Dendritic cell treated with granulocyte-macrophage colony-stimulating factor and Interleukin-4, amounts not matched to agents 40 ng/mL and 50 ng/mL, for 4 days (primary cell): Measurements from ENCODE around the gene KDELR1.
A peak's percentile ranks its signal among the peaks of the same experiment; 100 is the strongest.

Experiments used
- H3K27ac Mint-ChIP-seq: one replicate; pipeline ENCODE4 v1.8.0; 2022; ENCODE audit warnings: mild to moderate bottlenecking, mixed read lengths
- H3K27me3 Mint-ChIP-seq: one replicate; pipeline ENCODE4 v1.8.0; 2022; ENCODE audit warnings: mild to moderate bottlenecking, mixed read lengths
- H3K36me3 Mint-ChIP-seq: one replicate; pipeline ENCODE4 v1.8.0; 2022; ENCODE audit warnings: low read depth, mixed read lengths
- H3K4me1 Mint-ChIP-seq: one replicate; pipeline ENCODE4 v1.8.0; 2022; ENCODE audit warnings: low read depth, mixed read lengths
- H3K4me3 Mint-ChIP-seq: one replicate; pipeline ENCODE4 v1.8.0; 2022; ENCODE audit warnings: mild to moderate bottlenecking, moderate library complexity, mixed read lengths
- H3K9me3 Mint-ChIP-seq: one replicate; pipeline ENCODE4 v1.8.0; 2022; ENCODE audit warnings: mixed read lengths
- intact Hi-C: fragments of 100-400 bp; cut with micrococcal nuclease; formaldehyde crosslinking; loops from one replicate; pipeline ENCODE4 v1.15.0; 2022

Gene KDELR1

DNA sequence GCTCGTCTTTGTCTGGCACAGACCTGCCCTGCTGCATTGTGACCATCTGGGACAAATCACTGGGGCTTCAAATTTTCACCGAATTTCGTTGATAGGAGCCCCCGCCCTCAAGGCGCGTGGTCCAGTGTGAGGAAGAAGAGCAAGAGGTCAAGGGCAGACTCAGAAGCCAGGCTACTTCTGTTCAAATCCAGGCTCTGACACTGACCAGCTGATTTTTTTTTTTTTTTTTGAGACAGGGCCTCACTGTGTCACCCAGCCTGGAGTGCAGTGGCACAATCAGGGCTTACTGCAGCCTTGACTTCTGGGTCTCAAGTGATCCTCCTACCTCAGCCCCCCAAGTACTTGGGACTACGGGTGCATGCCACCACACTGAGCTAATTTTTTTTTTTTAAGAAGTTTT is 20.0 kb downstream of the KDELR1 start:
- H3K27me3 Mint-ChIP-seq: peaks cover 10% of the 10 kb centered on the region
- no peaks in the 10 kb centered on the region for H3K9me3 Mint-ChIP-seq
- no peak overlapping the region for H3K27ac Mint-ChIP-seq
- intact Hi-C loops: no loop called here
- H3K4me1 Mint-ChIP-seq: no peaks in the 10 kb centered on the region
- no peaks in the 10 kb centered on the region for H3K36me3 Mint-ChIP-seq
- H3K4me3 Mint-ChIP-seq: no peak overlapping the region

DNA sequence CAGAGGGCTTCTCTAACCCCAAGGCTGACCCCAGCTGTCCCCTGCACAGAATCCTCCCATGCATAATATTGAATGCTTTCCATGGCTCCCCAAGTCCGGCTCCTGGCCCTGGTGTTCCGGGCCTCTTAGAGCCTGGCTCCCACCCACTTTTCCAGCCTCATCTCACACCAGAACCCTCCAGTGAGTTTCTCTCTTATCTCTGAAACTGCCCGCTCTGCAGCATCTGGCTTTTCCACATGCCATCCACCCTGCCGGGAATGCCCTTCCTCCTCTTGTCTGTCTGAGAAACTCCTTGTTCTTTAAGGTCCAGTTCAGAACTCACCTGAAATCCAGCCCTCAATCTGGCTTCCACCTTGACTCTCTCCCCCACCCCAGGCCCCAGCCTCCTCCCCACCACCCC is 20.4 kb downstream of the KDELR1 start:
- Mint-ChIP-seq H3K27me3 (peaks cover 10% of the 10 kb centered on the region), H3K36me3 (no peaks in the 10 kb centered on the region), H3K4me1 (no peaks in the 10 kb centered on the region), H3K4me3 (no peak overlapping the region), H3K9me3 (no peaks in the 10 kb centered on the region), H3K27ac (no peak overlapping the region)
- intact Hi-C loops: no loop called here

DNA sequence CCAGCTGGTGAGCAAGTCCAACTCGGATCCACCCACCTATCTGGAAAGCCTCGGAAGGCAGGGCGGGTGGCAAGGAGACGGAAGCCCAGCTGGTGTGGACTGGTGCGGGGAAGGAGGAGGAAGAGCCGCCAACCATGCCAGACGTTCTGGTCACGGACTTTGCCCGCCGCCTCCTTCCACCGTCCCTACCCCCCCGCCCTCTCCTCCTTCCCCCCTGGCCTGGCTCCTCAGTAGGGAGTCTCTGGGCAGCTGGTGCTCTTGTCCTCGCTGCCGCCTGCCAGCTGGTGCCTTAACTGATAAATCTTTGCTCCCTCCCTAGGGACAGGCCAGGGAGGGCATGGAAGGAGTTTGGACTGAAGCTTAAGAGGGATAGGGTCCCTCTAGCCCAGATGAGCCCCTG is 22.4 kb downstream of the KDELR1 start:
- no peak overlapping the region for H3K27ac Mint-ChIP-seq
- no peaks in the 10 kb centered on the region for H3K36me3 Mint-ChIP-seq
- peaks cover 10% of the 10 kb centered on the region for H3K27me3 Mint-ChIP-seq
- H3K9me3 Mint-ChIP-seq: no peaks in the 10 kb centered on the region
- H3K4me1 Mint-ChIP-seq: peaks cover 12% of the 10 kb centered on the region
- intact Hi-C loops: no loop called here
- H3K4me3 Mint-ChIP-seq: no peak overlapping the region

DNA sequence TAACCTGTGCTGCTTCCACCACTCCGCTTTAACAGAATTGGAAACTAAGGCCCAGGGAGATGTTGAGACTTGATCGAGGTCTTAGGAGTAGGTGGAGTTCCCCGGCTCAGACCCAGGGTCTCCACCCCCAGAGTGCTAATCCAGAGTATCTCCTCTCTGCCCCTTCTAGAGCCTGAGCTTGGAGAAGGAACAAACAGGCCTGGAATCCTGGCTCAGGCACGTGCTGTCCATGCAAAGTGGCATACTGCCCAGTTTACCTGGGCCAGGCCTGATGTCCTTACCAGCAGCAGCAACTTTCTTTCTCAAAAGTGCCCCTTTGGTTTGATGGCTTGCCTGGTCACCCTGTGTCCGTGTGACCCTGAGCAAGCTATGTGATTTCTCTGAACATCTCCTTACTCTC is 23.5 kb downstream of the KDELR1 start:
- H3K27ac Mint-ChIP-seq: no peak overlapping the region
- intact Hi-C loops: no loop called here

DNA sequence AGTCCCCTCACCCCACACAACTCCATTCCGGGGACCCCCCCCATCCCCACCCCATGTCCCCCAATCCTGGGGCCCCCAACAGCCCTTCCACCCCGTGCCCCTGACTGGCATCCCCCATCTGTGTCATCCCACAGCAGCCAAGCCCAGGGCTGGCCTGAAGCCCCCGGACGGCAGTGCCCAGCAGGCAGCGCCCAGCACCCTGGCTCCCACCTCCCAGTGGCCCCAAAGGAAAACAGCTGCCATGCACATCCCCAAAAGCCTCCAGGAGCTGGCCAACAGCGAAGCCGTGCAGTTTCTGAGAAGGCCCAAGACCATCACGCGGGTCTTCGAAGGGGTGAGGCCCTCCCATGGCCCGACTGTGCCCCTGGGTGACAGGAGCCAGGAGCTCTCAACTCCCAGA is 25.7 kb downstream of the KDELR1 start:
- H3K4me1 Mint-ChIP-seq: peaks cover 18% of the 10 kb centered on the region
- no peaks in the 10 kb centered on the region for H3K27me3 Mint-ChIP-seq
- intact Hi-C loops: loop anchor here (2.0 kb wide), 1 partner anchor 25 kb away; the partner anchor contains the start of gene KDELR1
- no peaks in the 10 kb centered on the region for H3K36me3 Mint-ChIP-seq
- H3K27ac Mint-ChIP-seq: peak overlapping the region; percentile 95
- no peaks in the 10 kb centered on the region for H3K9me3 Mint-ChIP-seq
- peak overlapping the region; percentile 46 for H3K4me3 Mint-ChIP-seq

More for the DNA sequence above, 23.5 kb downstream of the KDELR1 start:
- no peak overlapping the region for H3K4me3 Mint-ChIP-seq
- H3K4me1 Mint-ChIP-seq: peaks cover 18% of the 10 kb centered on the region
- H3K9me3 Mint-ChIP-seq: no peaks in the 10 kb centered on the region
- H3K27me3 Mint-ChIP-seq: peaks cover 1% of the 10 kb centered on the region
- H3K36me3 Mint-ChIP-seq: no peaks in the 10 kb centered on the region

DNA sequence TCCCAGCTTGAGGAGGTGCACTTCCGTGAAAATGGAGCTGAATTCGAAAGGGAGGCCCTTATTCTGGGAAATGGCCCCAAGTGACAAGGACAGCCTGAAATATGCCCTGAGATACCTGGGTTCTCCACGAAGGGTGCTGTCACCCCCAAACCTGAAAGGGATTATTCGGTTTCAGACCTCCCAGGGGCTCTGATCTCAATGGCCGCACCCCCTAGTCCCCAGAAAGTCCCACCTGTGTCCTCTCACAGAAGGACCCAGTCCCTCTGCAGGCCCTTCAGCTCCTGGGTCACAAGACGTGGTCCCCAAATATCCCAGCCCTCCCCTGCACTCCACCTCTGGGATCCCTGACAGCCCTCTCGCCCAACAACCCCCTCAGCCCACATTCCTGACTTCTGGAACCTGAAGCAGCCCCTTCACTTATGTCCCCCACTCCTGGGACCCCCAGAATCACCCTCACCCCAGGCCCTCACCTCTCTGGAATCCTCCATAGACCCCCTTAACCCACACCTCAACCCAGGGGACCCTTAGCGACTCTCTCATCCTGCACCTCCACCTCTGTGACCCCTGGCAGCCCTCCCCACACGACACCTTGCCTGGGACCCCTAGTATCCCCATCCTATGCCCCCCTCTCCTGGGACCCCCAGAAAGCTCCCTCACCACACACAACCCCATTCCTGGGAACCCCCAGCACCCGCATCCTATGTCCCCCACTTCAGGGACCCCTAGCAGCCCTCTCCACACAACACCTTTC is 26.6 kb downstream of the KDELR1 start:
- H3K4me1 Mint-ChIP-seq: peaks cover 18% of the 10 kb centered on the region
- no peaks in the 10 kb centered on the region for H3K27me3 Mint-ChIP-seq
- peaks cover 2% of the 10 kb centered on the region for H3K36me3 Mint-ChIP-seq
- peak overlapping the region; percentile 95 for H3K27ac Mint-ChIP-seq
- H3K9me3 Mint-ChIP-seq: no peaks in the 10 kb centered on the region
- intact Hi-C loops: loop anchor here (1.0 to 2.0 kb wide), 2 partner anchors 26 to 51 kb away; partner anchors contain the start of gene KDELR1
- peak overlapping the region; percentile 78 for H3K4me3 Mint-ChIP-seq

DNA sequence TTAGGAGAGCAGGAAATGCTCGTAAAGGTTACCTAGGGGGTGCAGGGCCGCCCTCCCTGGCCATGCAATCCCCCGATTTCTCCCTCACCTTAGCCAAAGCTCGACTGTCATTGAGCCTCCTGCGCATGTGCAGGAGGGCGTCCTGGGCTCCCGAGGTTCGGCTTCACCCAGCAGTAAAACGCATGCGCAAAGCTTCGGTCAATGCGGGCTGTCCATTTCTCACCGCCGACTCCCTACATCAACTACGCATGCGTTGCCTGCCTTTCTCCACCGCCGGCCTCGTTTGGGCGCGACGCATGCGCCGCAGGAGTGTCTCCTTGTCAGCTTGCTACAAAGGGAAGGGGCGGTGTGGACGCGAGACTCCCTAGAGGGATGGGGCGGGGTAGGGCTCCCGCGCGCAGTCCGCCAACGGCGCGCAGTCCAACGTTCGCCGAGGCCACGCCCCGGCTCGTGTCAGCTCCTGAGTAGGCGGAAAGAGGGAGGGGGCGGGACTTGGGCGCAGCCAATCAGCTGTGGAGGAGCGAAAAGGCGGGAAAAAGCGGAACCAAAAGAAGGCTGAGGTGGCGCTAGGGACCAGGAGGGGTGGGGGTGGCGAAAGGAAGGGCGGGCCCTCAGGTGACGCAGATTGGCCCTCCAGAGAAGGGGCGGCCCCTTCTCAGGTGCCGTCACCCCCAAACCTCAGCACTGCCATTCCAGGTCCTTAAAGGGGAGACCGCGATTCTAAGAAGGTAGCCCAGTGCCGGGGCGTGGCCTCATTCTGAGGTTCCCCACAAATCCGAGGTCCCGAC is 27.3 kb downstream of the KDELR1 start, which contains the start of the genes SYNGR4 and TMEM143:
Gene SYNGR4, plus strand, starts transcription at position 558 of the 788 bp plus-strand sequence. CDS start 1,476 bp downstream, outside the sequence.
Gene TMEM143, minus strand, starts transcription at position 131 of the 788 bp plus-strand sequence. Its CDS starts 20 bp downstream, at position 111.
- peaks cover 8% of the 10 kb centered on the region for H3K36me3 Mint-ChIP-seq
- H3K27ac Mint-ChIP-seq: peak within 1 kb of the TSS; percentile 95
- H3K4me3 Mint-ChIP-seq: peak within 1 kb of the TSS; percentile 78
- intact Hi-C loops: loop anchor here (1.0 to 2.0 kb wide), 2 partner anchors 27 to 51 kb away; partner anchors contain the start of gene KDELR1
- peaks cover 18% of the 10 kb centered on the region for H3K4me1 Mint-ChIP-seq
- H3K9me3 Mint-ChIP-seq: no peaks in the 10 kb centered on the region
- H3K27me3 Mint-ChIP-seq: no peaks in the 10 kb centered on the region

DNA sequence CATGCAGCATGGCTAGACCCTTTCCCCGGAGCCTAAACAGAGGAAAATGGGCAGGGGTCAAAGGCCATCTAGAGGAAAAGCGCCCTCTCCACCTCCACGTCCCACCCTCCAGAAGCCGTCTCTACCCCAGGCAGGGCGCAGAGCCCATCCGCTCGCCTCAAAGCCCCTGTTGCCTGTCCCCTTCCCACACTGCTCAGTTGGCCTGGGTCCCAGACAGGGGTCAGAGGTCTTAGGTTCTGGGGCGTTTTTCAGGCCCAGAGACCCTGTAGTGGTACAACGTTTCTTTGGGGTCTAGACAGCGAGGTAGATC is 27.9 kb downstream of the KDELR1 start:
- intact Hi-C loops: no loop called here

DNA sequence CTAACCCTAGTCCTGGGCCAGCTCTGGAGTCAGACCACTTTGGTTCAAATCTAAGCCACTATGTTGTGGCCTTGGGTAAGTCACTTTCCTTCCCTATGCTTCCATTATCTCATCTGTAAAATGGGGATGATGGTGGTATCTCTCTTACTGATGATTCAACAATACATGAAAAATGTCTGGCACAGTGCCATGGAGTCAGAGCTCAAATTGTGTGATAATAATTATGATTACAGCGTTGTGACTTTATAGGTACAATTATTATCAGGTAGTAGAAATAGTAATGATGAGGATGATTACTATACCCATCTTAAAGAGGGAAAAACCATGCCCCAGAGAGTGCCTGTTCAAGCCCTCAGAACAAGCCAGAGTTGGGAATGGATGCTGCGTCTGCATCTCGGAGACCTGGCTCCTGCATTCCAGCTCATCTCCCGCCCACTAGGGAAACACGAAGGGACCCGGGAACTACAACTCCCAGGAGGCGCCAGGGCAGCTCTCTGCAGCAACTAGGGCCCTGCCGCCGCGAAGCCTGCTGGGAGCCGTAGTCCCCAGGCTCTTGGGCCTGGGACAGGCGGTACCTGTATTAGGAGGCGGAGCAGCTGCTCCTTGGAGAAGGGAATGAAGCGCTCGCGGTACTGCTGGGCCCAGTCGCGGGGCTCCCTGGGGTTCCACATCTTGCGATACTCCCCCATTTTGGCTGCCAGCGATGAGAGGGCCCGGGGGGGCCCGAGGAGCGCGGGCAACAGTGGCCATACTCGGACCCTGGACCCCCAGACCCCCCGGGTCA is 28.4 kb downstream of the KDELR1 start:
- H3K4me1 Mint-ChIP-seq: peaks cover 18% of the 10 kb centered on the region
- no peaks in the 10 kb centered on the region for H3K27me3 Mint-ChIP-seq
- H3K27ac Mint-ChIP-seq: peak overlapping the region; percentile 95
- H3K36me3 Mint-ChIP-seq: peaks cover 17% of the 10 kb centered on the region
- no peaks in the 10 kb centered on the region for H3K9me3 Mint-ChIP-seq
- H3K4me3 Mint-ChIP-seq: peak overlapping the region; percentile 78
- intact Hi-C loops: no loop called here

More for the DNA sequence above, 27.9 kb downstream of the KDELR1 start:
- peaks cover 18% of the 10 kb centered on the region for H3K4me1 Mint-ChIP-seq
- peak overlapping the region; percentile 78 for H3K4me3 Mint-ChIP-seq
- no peaks in the 10 kb centered on the region for H3K9me3 Mint-ChIP-seq
- H3K36me3 Mint-ChIP-seq: peaks cover 14% of the 10 kb centered on the region
- peak overlapping the region; percentile 95 for H3K27ac Mint-ChIP-seq
- H3K27me3 Mint-ChIP-seq: no peaks in the 10 kb centered on the region

DNA sequence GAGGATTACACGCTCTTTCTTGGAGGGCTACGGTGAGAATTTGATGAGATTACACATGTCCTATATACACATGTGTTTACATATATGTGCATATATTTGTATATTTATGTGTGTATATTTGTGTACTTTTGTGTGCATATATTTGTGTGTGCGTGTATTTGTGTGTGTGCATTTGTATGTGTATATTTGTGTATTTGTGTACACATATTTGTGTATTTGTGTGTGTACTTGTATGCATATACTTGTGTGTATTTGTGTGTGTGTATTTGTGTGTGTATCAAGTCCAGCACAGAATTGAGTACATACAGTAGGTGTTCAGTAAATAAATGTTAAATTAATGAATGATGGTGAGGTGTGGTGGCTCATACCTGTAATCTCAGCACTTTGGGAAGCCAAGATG is 29.4 kb downstream of the KDELR1 start:
- Mint-ChIP-seq H3K4me1 (peaks cover 18% of the 10 kb centered on the region), H3K27me3 (no peaks in the 10 kb centered on the region), H3K27ac (no peak overlapping the region), H3K36me3 (peaks cover 17% of the 10 kb centered on the region), H3K9me3 (no peaks in the 10 kb centered on the region), H3K4me3 (no peak overlapping the region)
- intact Hi-C loops: no loop called here

DNA sequence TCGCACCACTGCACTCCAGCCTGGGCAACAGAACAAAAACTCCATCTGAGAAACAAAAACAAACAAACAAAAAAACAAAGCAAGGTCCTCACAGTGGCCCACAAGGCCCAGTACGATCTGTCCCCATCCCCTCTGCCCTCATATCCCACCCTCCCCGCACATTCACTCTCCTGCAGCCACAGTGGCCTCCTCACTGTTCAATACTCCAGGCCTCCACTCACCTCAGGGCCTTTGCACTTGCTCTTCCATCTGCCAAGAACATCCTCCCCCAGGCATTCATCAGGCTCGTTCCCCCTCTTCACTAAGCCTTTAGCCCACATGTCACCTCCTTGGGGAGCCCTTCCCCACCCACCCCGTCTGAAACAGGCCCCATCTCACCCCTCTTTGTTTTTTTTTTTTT is 32.2 kb downstream of the KDELR1 start:
- peaks cover 6% of the 10 kb centered on the region for H3K4me1 Mint-ChIP-seq
- no peak overlapping the region for H3K4me3 Mint-ChIP-seq
- intact Hi-C loops: no loop called here
- no peak overlapping the region for H3K27ac Mint-ChIP-seq
- H3K9me3 Mint-ChIP-seq: no peaks in the 10 kb centered on the region
- H3K36me3 Mint-ChIP-seq: peaks cover 17% of the 10 kb centered on the region
- H3K27me3 Mint-ChIP-seq: no peaks in the 10 kb centered on the region

DNA sequence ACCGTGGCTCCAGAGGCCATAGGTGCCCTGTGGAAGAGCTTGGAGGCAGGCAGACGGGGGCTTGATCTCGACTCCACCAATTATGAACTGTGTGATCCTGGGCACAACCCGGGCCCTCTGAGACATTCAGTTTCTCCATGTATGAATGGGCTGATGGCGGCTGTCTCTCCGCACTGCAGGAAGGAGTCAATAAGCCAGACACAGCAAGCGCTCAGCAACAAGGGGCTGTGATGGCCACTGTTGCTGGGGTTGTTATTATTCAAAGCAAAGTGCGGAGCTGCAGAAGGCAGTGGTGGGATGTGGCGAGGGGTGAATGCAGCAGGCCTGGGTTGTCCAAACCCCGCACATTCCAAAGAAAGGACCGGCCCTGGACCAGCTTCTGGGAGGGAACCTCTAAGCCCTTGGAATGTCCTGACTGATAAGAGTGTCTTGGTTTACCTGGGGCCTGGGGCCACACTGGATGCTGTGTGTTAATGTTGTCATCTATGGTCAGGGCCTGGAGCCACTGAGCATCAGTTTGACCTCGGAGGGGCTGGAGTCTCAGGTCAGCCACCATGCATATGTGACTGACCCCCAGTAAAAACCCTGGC is 35.9 kb downstream of the KDELR1 start:
- intact Hi-C loops: no loop called here
- Mint-ChIP-seq H3K4me3 (no peak overlapping the region), H3K27ac (no peak overlapping the region), H3K9me3 (no peaks in the 10 kb centered on the region), H3K4me1 (peaks cover 8% of the 10 kb centered on the region), H3K36me3 (peaks cover 17% of the 10 kb centered on the region), H3K27me3 (no peaks in the 10 kb centered on the region)

DNA sequence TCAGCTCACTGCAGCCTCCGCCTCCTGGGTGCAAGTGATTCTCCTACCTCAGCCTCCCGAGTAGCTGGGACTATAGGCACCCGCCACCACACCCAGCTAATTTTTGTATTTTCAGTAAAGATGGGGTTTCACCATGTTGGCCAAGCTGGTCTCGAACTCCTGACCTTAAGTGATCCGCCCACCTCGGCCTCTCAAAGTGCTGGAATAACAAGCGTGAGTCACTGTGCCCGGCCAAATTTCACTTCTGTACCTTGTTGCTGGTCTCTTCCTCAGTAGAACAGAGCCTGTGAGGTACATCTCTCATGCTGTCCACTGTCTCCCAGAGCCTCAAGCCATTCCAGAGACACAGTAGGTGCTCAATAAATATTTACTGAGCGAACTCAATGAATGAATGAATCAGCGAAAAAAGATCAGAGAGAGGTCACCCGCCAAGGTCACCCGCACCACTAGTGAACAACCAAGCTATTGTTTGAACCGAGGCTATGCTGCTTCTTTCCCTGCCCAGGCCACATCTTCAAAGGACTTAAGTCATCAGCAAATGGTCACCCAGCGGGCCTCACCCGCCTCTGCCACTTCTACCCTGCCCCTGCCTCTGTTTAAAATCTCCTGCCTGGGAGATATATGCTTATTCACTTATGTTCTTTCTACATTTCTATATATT is 36.9 kb downstream of the KDELR1 start:
- intact Hi-C loops: loop anchor here (5.0 kb wide), 1 partner anchor 228 kb away; no protein-coding TSS in a partner anchor
- Mint-ChIP-seq H3K27me3 (no peaks in the 10 kb centered on the region), H3K9me3 (no peaks in the 10 kb centered on the region), H3K27ac (no peak overlapping the region), H3K36me3 (peaks cover 12% of the 10 kb centered on the region), H3K4me1 (peaks cover 8% of the 10 kb centered on the region), H3K4me3 (no peak overlapping the region)
